Breast epithelium (tissue), 3 donors: ENCODE data around the gene FAHD2B.
"Not testable (repeated sequence)": the region's sequence is repeated elsewhere in the genome, so short reads cannot be mapped to it uniquely, and the experiment has no call there.

Source experiments
- POLR2AphosphoS5 ChIP-seq, 3 donors: sonication (generic); formaldehyde crosslinking; IDR thresholded peaks; one replicate each; pipeline ENCODE4 v1.6.1; 2017; ENCODE audit warnings: antibody characterized with exemption in 3 of 3
- TF ChIP-seq, protein P1 (sequence below), 3 donors: fragments of 450-650 bp; IDR thresholded peaks; one replicate each; pipeline ENCODE4 v1.5.1; 2016 to 2017; ENCODE audit warnings: antibody characterized with exemption in 3 of 3, mild to moderate bottlenecking in 3 of 3, moderate library complexity in 3 of 3

DNA sequence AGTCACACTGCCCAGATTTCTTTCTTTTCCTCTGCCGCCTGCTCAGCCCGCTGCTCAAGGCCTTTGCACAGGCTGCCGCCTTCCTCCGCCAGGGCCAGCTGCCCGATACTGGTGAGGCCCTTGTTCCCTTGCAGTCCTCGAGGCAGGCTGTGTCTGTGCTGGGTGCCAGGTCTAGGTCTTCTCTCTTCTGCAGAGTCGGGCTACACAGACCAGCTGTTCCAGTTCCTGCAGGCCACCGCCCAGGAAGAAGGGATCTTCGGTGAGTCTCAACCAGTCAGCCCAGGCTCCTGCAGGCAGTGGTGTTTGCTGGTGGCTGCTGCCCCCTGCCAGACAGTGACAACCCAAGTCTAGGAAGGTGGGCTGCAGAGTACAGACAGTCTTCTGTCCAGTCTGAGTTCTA, 12.5 kb downstream of the FAHD2B start:
- TF ChIP-seq, protein P1, sequence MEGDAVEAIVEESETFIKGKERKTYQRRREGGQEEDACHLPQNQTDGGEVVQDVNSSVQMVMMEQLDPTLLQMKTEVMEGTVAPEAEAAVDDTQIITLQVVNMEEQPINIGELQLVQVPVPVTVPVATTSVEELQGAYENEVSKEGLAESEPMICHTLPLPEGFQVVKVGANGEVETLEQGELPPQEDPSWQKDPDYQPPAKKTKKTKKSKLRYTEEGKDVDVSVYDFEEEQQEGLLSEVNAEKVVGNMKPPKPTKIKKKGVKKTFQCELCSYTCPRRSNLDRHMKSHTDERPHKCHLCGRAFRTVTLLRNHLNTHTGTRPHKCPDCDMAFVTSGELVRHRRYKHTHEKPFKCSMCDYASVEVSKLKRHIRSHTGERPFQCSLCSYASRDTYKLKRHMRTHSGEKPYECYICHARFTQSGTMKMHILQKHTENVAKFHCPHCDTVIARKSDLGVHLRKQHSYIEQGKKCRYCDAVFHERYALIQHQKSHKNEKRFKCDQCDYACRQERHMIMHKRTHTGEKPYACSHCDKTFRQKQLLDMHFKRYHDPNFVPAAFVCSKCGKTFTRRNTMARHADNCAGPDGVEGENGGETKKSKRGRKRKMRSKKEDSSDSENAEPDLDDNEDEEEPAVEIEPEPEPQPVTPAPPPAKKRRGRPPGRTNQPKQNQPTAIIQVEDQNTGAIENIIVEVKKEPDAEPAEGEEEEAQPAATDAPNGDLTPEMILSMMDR (IDR thresholded peaks at IDR 0.05) = not testable (repeated sequence)
- TF ChIP-seq POLR2AphosphoS5 (IDR thresholded peaks at IDR 0.05) = not testable (repeated sequence)
